Breast epithelium (tissue), 4 donors: ENCODE measurements around the gene KDM6A. TPM values are rescaled to one million over a fixed set of nuclear protein-coding genes. Genes with fewer than 3 reads are reported as not detected.

Experiments used
- DNase-seq, 2 donors: peaks; one replicate each; pipeline ENCODE4 v3.0.0-alpha.2; 2019; ENCODE audit warnings: low spot score in 2 of 2
- H3K27ac ChIP-seq, 2 donors: fragments of 200-600 bp; sonication (generic) in 1 of 2; one replicate each; pipeline ENCODE4 v1.5.1; 2016 to 2019; ENCODE audit warnings: mild to moderate bottlenecking in 1 of 2
- H3K27me3 ChIP-seq, 2 donors: fragments of 200-600 bp; sonication (generic) in 1 of 2; one replicate each; pipeline versions ENCODE4 v1.5.1 to v1.6.0; 2017 to 2019; ENCODE audit warnings: control low read depth in 1 of 2, mild to moderate bottlenecking in 1 of 2
- H3K36me3 ChIP-seq: fragments of 200-600 bp; one replicate; pipeline ENCODE4 v1.5.1; 2019
- H3K4me1 ChIP-seq, 2 donors: fragments of 200-600 bp; sonication (generic); one replicate each; pipeline ENCODE4 v1.5.1; 2016 to 2019; ENCODE audit warnings: control low read depth in 1 of 2
- H3K4me3 ChIP-seq, 3 donors: fragments of 200-600 bp; sonication (generic); 1 replicate in 2 of 3; 2 replicates in 1 of 3; pipeline ENCODE4 v1.5.1; 2016 to 2019; ENCODE audit warnings: mild to moderate bottlenecking in 3 of 3, moderate library complexity in 2 of 3
- H3K9me3 ChIP-seq, 2 donors: fragments of 200-600 bp; sonication (generic) in 1 of 2; one replicate each; pipeline ENCODE4 v1.5.1; 2016 to 2019; ENCODE audit warnings: control low read depth in 1 of 2
- POLR2A ChIP-seq: fragments of 450-650 bp; IDR thresholded peaks from one replicate; pipeline ENCODE4 v1.6.1; 2016; ENCODE audit warnings: antibody characterized with exemption, mild to moderate bottlenecking, moderate library complexity
- POLR2AphosphoS5 ChIP-seq, 3 donors: sonication (generic); formaldehyde crosslinking; IDR thresholded peaks; one replicate each; pipeline ENCODE4 v1.6.1; 2017; ENCODE audit warnings: antibody characterized with exemption in 3 of 3
- intact Hi-C: fragments of 100-400 bp; cut with DNase I; formaldehyde crosslinking; loops from one replicate; pipeline ENCODE4 v1.15.1; 2023; ENCODE audit warnings: low total_unique reads
- total RNA-seq, 3 donors: library from RNA; depleted of rRNA; stranded (reverse); fragments of >200 nt; gene quantifications; one replicate each; pipeline ENCODE4 v1.1.0, GENCODE V29; 2016
- TF ChIP-seq, protein P1 (sequence below), 3 donors: fragments of 450-650 bp; IDR thresholded peaks; one replicate each; pipeline ENCODE4 v1.5.1; 2016 to 2017; ENCODE audit warnings: antibody characterized with exemption in 3 of 3, mild to moderate bottlenecking in 3 of 3, moderate library complexity in 3 of 3

Gene KDM6A
- total RNA-seq, 3 donors from 2014 or later: 27.4 to 109 (median 65.5) TPM

DNA sequence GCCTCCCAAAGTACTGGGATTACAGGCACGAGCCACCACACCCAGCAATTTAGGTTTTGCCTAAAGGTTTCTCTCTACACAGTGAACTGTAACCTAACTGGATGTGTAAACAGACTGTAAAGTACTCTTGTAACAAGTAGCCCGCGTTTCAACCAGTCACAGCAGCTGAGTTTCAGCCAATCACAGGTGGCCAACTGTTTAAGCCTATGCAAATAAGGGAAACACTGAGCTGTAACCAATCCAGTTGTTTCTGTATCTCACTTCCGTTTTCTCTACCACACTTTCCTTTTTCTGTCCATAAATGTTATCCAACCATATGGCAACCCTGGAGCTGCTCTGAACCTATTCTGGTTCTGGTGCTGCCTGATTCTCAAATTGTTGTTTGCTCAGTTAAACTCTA, 267.8 kb downstream of the KDM6A start:
- intact Hi-C loops: no loop called here
- Histone ChIP-seq H3K27me3 (no peaks in the 10 kb centered on the region), H3K4me1 (no peaks in the 10 kb centered on the region), H3K9me3 (no peaks in the 10 kb centered on the region), H3K36me3 (no peaks in the 10 kb centered on the region), H3K27ac (no peak overlapping the region), H3K4me3 (no peak overlapping the region)
- TF ChIP-seq POLR2AphosphoS5 (IDR thresholded peaks at IDR 0.05) (no peak), POLR2A (no peak)
- TF ChIP-seq, protein P1, sequence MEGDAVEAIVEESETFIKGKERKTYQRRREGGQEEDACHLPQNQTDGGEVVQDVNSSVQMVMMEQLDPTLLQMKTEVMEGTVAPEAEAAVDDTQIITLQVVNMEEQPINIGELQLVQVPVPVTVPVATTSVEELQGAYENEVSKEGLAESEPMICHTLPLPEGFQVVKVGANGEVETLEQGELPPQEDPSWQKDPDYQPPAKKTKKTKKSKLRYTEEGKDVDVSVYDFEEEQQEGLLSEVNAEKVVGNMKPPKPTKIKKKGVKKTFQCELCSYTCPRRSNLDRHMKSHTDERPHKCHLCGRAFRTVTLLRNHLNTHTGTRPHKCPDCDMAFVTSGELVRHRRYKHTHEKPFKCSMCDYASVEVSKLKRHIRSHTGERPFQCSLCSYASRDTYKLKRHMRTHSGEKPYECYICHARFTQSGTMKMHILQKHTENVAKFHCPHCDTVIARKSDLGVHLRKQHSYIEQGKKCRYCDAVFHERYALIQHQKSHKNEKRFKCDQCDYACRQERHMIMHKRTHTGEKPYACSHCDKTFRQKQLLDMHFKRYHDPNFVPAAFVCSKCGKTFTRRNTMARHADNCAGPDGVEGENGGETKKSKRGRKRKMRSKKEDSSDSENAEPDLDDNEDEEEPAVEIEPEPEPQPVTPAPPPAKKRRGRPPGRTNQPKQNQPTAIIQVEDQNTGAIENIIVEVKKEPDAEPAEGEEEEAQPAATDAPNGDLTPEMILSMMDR (IDR thresholded peaks at IDR 0.05): no peak
- DNase-seq: no peak

DNA sequence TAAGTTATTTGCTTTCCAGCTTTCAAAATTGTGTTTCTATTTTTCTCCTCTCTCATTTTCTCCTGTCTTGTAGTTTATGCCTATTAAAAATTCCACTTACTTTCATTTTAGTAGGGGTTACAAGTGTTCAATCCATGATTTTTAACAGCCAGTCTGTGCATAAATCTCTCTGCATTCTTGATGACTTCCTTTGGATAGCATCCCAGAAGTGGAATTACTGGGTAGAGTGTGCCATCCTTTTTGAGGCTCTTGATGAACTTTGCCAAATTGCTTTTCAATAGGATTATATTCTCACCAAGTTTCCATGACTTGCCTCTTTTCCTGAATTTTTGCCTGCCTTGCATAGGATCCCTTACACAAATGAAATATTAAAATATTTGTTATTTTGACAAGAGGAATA, 269.2 kb downstream of the KDM6A start:
- no peaks in the 10 kb centered on the region for H3K4me1 ChIP-seq
- no peaks in the 10 kb centered on the region for H3K9me3 ChIP-seq
- DNase-seq: no peak
- no peaks in the 10 kb centered on the region for H3K36me3 ChIP-seq
- no peak overlapping the region for H3K4me3 ChIP-seq
- intact Hi-C loops: no loop called here
- TF ChIP-seq, protein P1 (IDR thresholded peaks at IDR 0.05): no peak
- TF ChIP-seq POLR2A (no peak), POLR2AphosphoS5 (IDR thresholded peaks at IDR 0.05) (no peak)
- no peak overlapping the region for H3K27ac ChIP-seq
- no peaks in the 10 kb centered on the region for H3K27me3 ChIP-seq

DNA sequence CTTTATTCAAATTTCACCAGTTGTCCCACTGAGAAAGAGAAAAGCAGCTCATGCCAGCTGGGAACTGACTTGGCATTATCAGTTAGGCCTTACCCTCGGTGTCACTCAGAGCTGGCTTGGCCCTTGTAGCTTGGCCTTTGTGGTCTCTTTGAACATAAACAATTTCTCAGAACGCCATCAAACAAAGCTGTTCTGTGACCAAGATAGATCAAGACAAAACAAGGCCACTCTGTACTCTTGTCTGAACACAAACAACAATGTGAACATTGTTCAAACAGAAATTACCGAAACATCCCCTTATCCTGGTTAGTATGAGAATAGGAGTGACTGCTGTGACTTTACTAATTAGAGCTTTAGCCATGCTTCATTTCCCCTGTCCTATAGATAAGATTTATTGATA, 270.5 kb downstream of the KDM6A start:
- Histone ChIP-seq H3K27me3 (no peaks in the 10 kb centered on the region), H3K4me1 (no peaks in the 10 kb centered on the region), H3K36me3 (no peaks in the 10 kb centered on the region), H3K27ac (no peak overlapping the region), H3K4me3 (no peak overlapping the region), H3K9me3 (no peaks in the 10 kb centered on the region)
- no peak for DNase-seq
- TF ChIP-seq POLR2A: no peak
- no peak for TF ChIP-seq POLR2AphosphoS5 (IDR thresholded peaks at IDR 0.05)
- TF ChIP-seq, protein P1 (IDR thresholded peaks at IDR 0.05): no peak
- intact Hi-C loops: no loop called here

DNA sequence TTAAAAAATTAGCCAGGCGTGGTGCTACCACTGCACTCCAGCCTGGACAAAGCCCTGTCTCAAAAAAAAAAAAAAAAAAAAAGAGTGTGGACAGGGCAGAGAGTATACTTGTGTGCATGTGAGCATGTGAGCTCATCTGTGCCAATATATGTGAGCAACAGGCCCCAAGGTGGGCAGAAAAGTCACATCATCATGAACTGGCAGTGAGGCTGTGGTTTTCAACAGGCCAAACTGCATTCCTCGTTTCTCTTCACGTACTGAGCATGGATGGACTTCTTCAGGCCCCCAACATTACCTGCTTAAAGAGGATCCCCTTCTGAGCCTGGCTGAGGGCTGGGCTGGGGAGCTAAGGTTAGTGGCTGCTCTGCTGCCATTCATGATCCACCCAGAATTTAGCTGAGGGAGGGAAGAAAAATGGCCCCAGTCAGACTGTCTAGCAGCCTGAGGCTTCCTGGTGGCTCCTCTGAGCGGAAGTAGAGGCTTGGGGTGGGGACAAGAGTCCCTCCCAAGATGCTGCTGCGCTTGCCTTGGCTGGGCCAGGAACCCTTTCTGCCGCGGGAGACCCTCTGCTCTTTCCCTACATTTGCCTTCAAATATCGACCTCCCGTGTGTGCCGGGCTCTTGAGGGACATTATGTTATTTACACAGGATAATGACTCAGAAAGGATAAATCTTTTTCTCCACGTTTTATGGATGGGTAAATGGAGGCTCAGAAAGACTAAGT, 272.7 kb downstream of the KDM6A start:
- Histone ChIP-seq H3K4me3 (no peak overlapping the region), H3K27ac (no peak overlapping the region), H3K9me3 (no peaks in the 10 kb centered on the region), H3K27me3 (peaks cover 0 to 13% of the 10 kb centered on the region in 2 donors), H3K4me1 (no peaks in the 10 kb centered on the region), H3K36me3 (no peaks in the 10 kb centered on the region)
- no peak for TF ChIP-seq POLR2AphosphoS5 (IDR thresholded peaks at IDR 0.05)
- TF ChIP-seq POLR2A: no peak
- TF ChIP-seq, protein P1 (IDR thresholded peaks at IDR 0.05): no peak
- intact Hi-C loops: no loop called here
- no peak for DNase-seq

DNA sequence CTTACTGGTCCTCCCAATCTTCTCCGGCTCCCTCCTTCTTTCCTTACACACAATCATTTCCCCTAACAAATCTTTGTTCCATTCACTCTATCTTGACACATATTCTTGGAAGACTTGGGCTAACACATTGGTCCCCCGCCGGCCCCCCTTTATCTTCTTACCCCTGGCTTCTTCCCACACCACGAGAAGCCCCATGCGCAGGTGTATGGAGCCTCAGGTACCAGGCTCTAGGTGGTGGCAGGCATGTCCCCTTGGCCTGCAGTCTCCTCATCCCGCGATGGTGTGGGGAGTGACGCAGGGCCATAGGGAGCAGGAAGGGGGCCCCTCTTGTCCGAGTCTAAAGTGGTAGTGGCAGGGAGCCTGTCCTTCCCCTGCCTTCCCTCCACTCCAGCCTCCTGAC, 277.8 kb downstream of the KDM6A start:
- H3K9me3 ChIP-seq: no peaks in the 10 kb centered on the region
- H3K27me3 ChIP-seq: peaks cover 0 to 25% of the 10 kb centered on the region in 2 donors
- intact Hi-C loops: no loop called here
- H3K27ac ChIP-seq: no peak overlapping the region
- TF ChIP-seq POLR2A (no peak), POLR2AphosphoS5 (IDR thresholded peaks at IDR 0.05) (no peak)
- TF ChIP-seq, protein P1 (IDR thresholded peaks at IDR 0.05): no peak
- no peak overlapping the region for H3K4me3 ChIP-seq
- no peaks in the 10 kb centered on the region for H3K4me1 ChIP-seq
- DNase-seq: no peak
- no peaks in the 10 kb centered on the region for H3K36me3 ChIP-seq
